Cardiac atrium fibroblast (primary cell): Measurements from ENCODE around the gene EXO1. TPM values are rescaled to one million over a fixed set of nuclear protein-coding genes. Genes with fewer than 3 reads are reported as not detected.

Source experiments
- total RNA-seq: library from RNA; depleted of rRNA; stranded (reverse); fragments of >200 nt; gene quantifications from 2 replicates; pipeline ENCODE4 v1.2.3, GENCODE V29; 2015

EXO1 gene
- total RNA-seq = 2.2 and 5.2 TPM in 2 replicates

DNA sequence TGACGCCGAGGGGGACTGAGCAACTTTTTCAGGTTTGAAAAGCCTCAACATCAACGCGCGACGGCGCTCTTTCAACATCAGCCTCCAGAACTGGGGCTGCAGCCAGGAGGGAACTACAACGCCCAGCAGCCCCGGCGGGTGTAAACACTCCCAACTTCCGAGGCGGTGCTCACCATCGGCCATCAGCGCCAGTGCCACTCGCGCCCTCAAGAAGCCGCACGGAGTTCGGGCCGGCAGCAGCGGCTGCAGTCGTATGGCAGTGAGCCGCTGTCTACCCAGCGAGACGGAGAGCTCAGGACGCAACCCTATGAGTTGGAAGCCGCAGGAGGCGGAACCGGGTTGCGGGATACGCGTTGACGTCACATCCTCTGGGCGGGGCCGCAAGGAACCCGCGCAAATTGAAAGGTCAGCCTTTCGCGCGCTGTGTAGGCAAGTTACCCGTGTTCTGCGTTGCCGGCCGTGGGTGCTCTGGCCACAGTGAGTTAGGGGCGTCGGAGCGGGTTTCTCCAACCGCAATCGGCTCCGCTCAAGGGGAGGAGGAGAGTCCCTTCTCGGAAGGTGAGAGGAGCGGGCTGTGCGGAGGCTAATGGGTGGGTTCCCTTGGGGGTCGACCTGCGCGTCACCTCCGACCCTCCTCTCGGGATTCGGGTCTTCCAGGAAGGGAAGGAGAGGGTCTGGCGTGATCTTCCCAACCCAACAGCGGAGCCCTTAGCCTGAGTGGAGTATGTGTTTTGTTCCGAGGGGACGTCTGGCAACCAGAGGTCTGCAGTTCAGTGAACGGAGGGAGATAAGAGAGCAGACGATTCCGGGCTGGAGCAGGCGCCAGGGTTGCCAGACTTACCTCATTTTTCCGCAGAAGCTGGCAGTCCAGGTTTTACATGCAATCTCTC lies at the start of gene EXO1:
Gene EXO1, plus strand, starts transcription at position 409 of the 890 bp plus-strand sequence. CDS start 2,222 bp downstream, outside the sequence.

Other genes with a start within 250 kb of the EXO1 start
- 4.1 and 4.9 TPM in 2 replicates for gene CHML, start 207.8 kb upstream of the EXO1 start, total RNA-seq
- 10.9 and 16.4 TPM in 2 replicates for gene OPN3, start 207.8 kb upstream of the EXO1 start, total RNA-seq
- not detected in 2 replicates for gene WDR64, start 195.9 kb upstream of the EXO1 start, total RNA-seq
- gene BECN2, start 109.6 kb downstream of the EXO1 start, total RNA-seq = not detected in 2 replicates
- gene MAP1LC3C, start 150.9 kb downstream of the EXO1 start, total RNA-seq = 0.54 TPM in 1 of 2 replicates, not detected in the other